WTC11 (cell line): ENCODE results near the gene PARS2.

Experiments used
- PRDM15 ChIP-seq: sonication (generic); formaldehyde crosslinking; IDR thresholded peaks from 2 replicates; pipeline ENCODE4 v1.8.0; 2022; ENCODE audit warnings: missing genetic modification reagents
- RORB ChIP-seq: fragments of 250-450 bp; sonication (Bioruptor Pico); IDR thresholded peaks from 2 replicates; pipeline ENCODE4 v1.9.0; 2021; ENCODE audit warnings: mild to moderate bottlenecking
- ZNF121 ChIP-seq: sonication (generic); formaldehyde crosslinking; IDR thresholded peaks from 2 replicates; pipeline ENCODE4 v1.8.0; 2023; ENCODE audit warnings: missing genetic modification reagents

GRCh38 chr1:54763816-54764132 is 549 bp downstream of the PARS2 start:
- no peak for TF ChIP-seq ZNF121 (CRISPR knock-in tag)
- no peak for TF ChIP-seq PRDM15 (CRISPR knock-in tag)
- TF ChIP-seq RORB, result no peak
